ENCODE results near the gene ARHGEF10L. TPM values are rescaled to one million over a fixed set of nuclear protein-coding genes. Genes with fewer than 3 reads are reported as not detected.
"Not testable (repeated sequence)": the region's sequence is repeated elsewhere in the genome, so short reads cannot be mapped to it uniquely, and the experiment has no call there.

The ARHGEF10L gene
- polyA plus RNA-seq, 1 donor, result 85.1 TPM

DNA sequence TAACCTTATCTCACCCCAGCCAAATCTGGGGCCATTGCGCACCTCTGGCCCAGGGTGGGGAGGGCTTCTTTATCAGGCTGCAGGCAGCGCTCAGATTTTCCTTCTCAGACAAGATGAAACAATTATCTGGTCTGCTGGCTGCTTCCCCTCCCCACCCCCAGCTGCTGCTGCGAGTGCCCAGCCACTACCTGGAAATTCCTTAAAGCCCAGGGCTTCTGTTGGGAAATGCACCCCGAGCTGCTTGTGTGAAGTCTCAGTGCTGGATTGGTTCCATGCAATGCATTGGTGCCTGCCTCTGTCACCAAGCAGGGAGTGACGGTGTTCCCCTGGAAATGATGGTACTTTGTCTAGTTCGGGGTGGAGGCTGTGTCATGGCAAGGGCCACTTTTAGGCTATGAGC, 197.1 kb downstream of the ARHGEF10L start:
- Histone ChIP-seq H3K9me3 (ENCODE audit: control insufficient read depth, low read depth, low read length) (no peaks in the 10 kb centered on the region), H3K27me3 (ENCODE audit: control insufficient read depth, insufficient read depth, low read length) (peaks cover 12% of the 10 kb centered on the region), H3K27ac (ENCODE audit: low read length) (no peak overlapping the region), H3K4me3 (ENCODE audit: low read length) (no peak overlapping the region), H3K4me1 (ENCODE audit: control insufficient read depth, insufficient read depth, low read length) (no peaks in the 10 kb centered on the region), H3K36me3 (ENCODE audit: control insufficient read depth, insufficient read depth, low read length) (no peaks in the 10 kb centered on the region)
- no CpG with 5 or more reads among the region's 6 CpGs for WGBS (ENCODE audit: insufficient coverage, low lambda C conversion rate)
- no peak for DNase-seq

DNA sequence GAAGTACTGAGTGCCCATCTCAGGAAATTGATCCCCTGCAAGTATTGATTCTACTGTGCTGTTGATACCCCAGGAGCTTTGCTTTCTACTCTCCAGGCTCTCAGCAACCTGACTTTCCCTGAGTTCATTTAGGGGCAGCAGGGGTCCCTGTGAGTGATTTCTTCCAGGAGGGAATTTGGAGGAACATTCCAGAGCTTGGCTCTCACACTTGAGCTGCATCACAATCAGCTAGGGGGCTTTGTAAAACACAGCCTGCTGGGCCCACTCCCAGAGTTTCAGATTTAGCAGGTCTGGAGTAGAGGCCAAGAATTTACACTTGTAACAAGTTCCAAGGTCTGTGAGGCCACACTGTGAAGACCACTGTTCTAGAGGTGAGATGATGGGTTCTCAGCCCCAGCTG, 199.6 kb downstream of the ARHGEF10L start:
- peaks cover 14% of the 10 kb centered on the region for H3K27me3 ChIP-seq (ENCODE audit: control insufficient read depth, insufficient read depth, low read length)
- DNase-seq, result no peak

DNA sequence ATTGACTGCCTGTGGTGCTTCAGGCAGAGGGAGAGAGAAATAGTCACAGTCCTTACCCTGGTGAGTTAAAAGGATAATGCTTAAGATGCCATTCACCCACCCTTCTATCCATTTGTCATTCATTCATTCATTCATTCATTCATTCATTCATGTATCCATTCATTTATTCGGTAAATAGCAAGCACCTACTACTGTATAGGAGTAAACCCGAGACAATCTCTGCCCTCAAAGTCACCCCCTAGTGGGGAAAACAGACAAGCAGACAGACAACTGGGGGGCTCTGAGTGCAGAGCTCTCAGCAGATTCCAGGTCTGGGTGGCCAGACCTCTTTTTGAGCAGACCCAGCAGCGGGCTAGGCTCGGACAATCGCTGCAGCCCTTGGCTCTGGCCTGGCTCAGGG, 201.6 kb downstream of the ARHGEF10L start:
- H3K27ac ChIP-seq (ENCODE audit: low read length), result no peak overlapping the region
- H3K27me3 ChIP-seq (ENCODE audit: control insufficient read depth, insufficient read depth, low read length), result peaks cover 14% of the 10 kb centered on the region
- no peaks in the 10 kb centered on the region for H3K4me1 ChIP-seq (ENCODE audit: control insufficient read depth, insufficient read depth, low read length)
- no peak for DNase-seq
- H3K9me3 ChIP-seq (ENCODE audit: control insufficient read depth, low read depth, low read length), result no peaks in the 10 kb centered on the region
- no peak overlapping the region for H3K4me3 ChIP-seq (ENCODE audit: low read length)
- no peaks in the 10 kb centered on the region for H3K36me3 ChIP-seq (ENCODE audit: control insufficient read depth, insufficient read depth, low read length)
- 80% methylated on average over 1 of the region's 5 CpGs for WGBS (ENCODE audit: insufficient coverage, low lambda C conversion rate)

More for the DNA sequence above, 199.6 kb downstream of the ARHGEF10L start:
- H3K27ac ChIP-seq (ENCODE audit: low read length), result no peak overlapping the region
- no peaks in the 10 kb centered on the region for H3K36me3 ChIP-seq (ENCODE audit: control insufficient read depth, insufficient read depth, low read length)
- no peak overlapping the region for H3K4me3 ChIP-seq (ENCODE audit: low read length)
- H3K9me3 ChIP-seq (ENCODE audit: control insufficient read depth, low read depth, low read length), result no peaks in the 10 kb centered on the region
- no peaks in the 10 kb centered on the region for H3K4me1 ChIP-seq (ENCODE audit: control insufficient read depth, insufficient read depth, low read length)

DNA sequence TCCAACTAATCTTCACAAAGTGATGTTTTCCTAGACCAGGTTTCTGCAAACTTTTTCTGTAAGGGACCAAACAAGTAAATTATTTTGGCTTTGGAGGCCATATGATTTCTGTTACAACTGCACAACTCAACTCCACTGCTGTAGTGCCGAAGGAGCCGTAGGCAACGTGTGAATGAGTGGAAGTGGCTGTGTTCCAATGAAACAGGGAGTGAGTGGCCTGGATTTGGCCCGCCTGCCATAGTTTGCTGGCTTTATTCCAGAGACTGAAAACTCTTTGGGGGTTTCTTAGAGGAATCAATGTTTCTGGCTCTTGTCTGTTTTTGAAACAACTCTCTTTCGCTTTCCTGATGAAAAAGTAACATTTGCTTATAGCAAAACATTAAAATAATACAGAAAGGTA, 203.1 kb downstream of the ARHGEF10L start:
- WGBS (ENCODE audit: insufficient coverage, low lambda C conversion rate), result 86% methylated on average over 1 of the region's 5 CpGs
- no peaks in the 10 kb centered on the region for H3K9me3 ChIP-seq (ENCODE audit: control insufficient read depth, low read depth, low read length)
- no peaks in the 10 kb centered on the region for H3K4me1 ChIP-seq (ENCODE audit: control insufficient read depth, insufficient read depth, low read length)
- no peak overlapping the region for H3K4me3 ChIP-seq (ENCODE audit: low read length)
- H3K27me3 ChIP-seq (ENCODE audit: control insufficient read depth, insufficient read depth, low read length), result peaks cover 6% of the 10 kb centered on the region
- no peak overlapping the region for H3K27ac ChIP-seq (ENCODE audit: low read length)
- no peak for DNase-seq
- H3K36me3 ChIP-seq (ENCODE audit: control insufficient read depth, insufficient read depth, low read length), result no peaks in the 10 kb centered on the region

DNA sequence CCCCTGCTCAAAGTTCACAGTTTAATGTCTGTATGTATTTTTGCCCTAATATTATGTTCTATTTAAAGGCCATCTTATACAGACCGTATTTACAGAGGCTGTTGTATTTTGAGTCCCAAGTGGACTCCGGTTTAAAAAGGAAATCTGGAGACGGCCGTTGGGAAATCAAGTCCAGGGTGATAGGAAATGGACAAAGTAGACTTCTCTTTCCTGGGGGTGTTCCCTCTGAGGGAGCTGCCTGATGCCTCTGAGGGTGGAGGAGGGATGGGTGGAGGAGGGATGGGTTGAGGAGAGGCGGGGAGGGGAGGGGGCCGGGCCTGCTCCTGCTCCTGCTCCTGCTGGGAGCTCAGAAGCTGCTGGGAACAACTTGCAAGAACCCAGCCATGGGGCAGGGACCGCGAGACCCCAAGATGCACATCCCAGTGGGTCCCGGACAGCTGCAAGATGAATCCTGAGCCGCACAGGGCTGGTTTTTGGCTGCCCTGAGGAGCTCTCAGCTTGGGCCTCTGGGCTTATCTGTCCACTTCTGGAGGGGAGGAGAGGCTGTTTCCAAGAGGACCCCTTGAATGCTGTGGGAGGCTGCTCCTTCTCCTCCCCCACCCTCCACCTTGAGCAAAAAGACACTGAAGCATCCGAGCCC, 203.6 kb downstream of the ARHGEF10L start:
- DNase-seq, result no peak
- Histone ChIP-seq H3K27ac (ENCODE audit: low read length) (no peak overlapping the region), H3K36me3 (ENCODE audit: control insufficient read depth, insufficient read depth, low read length) (no peaks in the 10 kb centered on the region), H3K9me3 (ENCODE audit: control insufficient read depth, low read depth, low read length) (no peaks in the 10 kb centered on the region), H3K27me3 (ENCODE audit: control insufficient read depth, insufficient read depth, low read length) (peaks cover 6% of the 10 kb centered on the region), H3K4me1 (ENCODE audit: control insufficient read depth, insufficient read depth, low read length) (no peaks in the 10 kb centered on the region), H3K4me3 (ENCODE audit: low read length) (no peak overlapping the region)
- 70% methylated on average over 3 of the region's 11 CpGs for WGBS (ENCODE audit: insufficient coverage, low lambda C conversion rate)

DNA sequence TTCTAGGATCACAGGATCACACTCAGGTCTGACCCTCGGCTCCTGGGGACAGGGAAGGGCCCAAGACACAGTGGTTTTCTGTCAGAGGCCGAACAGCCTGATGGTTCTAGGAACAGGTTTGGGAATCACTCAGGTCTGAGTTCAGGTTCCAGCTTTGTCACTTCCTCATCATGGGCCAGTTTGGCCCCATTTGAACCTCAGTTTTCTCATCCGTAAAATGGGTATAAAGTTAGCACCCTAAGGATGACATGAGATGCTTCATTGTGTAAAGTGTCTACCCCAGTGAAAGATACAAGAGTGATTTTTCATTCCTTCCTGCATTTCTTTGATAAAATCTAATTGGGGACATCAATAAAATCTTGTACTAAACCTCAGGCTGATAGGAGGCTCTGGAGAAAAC, 204.4 kb downstream of the ARHGEF10L start:
- DNase-seq, result no peak
- Histone ChIP-seq H3K4me3 (ENCODE audit: low read length) (no peak overlapping the region), H3K27ac (ENCODE audit: low read length) (no peak overlapping the region), H3K27me3 (ENCODE audit: control insufficient read depth, insufficient read depth, low read length) (peaks cover 6% of the 10 kb centered on the region), H3K36me3 (ENCODE audit: control insufficient read depth, insufficient read depth, low read length) (no peaks in the 10 kb centered on the region), H3K4me1 (ENCODE audit: control insufficient read depth, insufficient read depth, low read length) (no peaks in the 10 kb centered on the region), H3K9me3 (ENCODE audit: control insufficient read depth, low read depth, low read length) (no peaks in the 10 kb centered on the region)
- WGBS (ENCODE audit: insufficient coverage, low lambda C conversion rate), result no CpG with 5 or more reads among the region's 3 CpGs

DNA sequence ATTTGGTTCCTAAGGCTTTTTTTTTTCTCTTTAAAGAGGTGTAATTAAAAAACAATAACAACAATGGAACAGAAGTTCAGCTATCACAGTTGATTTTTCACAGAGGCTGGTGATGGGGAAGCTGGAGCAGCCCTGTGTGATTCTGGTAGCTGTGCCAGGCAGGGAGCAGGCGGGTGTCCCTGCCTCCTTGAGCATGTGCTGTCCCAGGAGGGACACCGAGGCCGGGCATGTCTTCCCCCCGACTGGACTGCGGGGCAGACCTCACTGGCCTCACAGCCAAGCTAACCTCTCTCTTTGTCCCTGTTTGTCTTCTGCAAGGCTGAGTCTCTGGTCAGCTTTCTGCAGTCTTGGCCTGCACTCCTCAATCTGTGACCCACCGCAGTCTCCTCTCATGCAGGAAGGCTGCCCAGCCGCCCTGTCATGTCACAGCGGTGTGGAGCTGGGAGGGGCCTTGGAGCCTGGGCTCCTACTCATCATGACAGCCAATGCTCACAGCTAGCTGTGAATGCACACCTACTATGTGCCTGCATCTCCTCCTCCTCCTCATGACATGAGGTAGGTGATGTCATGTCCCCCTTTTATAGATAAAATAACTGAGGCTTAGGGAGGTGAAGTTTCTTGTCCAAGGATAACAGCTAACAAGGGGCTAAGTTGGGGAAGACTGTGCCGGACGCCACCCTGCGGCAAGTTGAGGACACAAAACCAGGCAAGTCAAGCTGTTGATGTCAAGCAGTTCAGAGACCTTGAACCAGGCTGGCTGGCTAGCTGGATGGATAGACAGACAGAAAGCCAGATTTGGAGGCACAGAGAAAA, 205.4 kb downstream of the ARHGEF10L start:
- Histone ChIP-seq H3K27me3 (ENCODE audit: control insufficient read depth, insufficient read depth, low read length) (peaks cover 6% of the 10 kb centered on the region), H3K27ac (ENCODE audit: low read length) (no peak overlapping the region), H3K4me1 (ENCODE audit: control insufficient read depth, insufficient read depth, low read length) (no peaks in the 10 kb centered on the region), H3K36me3 (ENCODE audit: control insufficient read depth, insufficient read depth, low read length) (no peaks in the 10 kb centered on the region), H3K4me3 (ENCODE audit: low read length) (no peak overlapping the region), H3K9me3 (ENCODE audit: control insufficient read depth, low read depth, low read length) (no peaks in the 10 kb centered on the region)
- no CpG with 5 or more reads among the region's 11 CpGs for WGBS (ENCODE audit: insufficient coverage, low lambda C conversion rate)
- no peak for DNase-seq

DNA sequence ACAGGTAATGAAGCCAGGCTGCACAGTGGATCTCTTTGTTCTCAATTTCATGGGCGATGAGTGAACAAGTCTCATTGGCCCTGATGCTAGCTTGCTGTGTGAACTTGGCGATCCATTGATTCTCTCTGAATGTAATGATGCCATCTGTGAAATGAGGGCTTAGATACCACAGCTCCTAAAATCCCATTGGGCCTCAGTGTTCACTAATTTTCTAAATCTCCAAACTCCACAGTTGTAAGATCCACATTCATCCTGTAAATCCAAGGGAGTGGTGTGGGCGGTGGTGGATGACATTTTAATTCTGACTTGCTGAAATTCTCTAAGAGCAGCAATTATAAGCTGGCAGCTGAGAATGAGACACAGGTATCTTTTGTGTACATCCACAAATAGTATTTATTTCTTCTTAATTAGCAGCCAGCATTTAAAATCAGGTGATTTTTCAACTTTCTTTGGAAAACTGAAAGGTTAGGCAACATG, 206.0 kb downstream of the ARHGEF10L start:
- Histone ChIP-seq H3K27ac (ENCODE audit: low read length) (no peak overlapping the region), H3K9me3 (ENCODE audit: control insufficient read depth, low read depth, low read length) (no peaks in the 10 kb centered on the region), H3K36me3 (ENCODE audit: control insufficient read depth, insufficient read depth, low read length) (no peaks in the 10 kb centered on the region), H3K4me1 (ENCODE audit: control insufficient read depth, insufficient read depth, low read length) (no peaks in the 10 kb centered on the region), H3K27me3 (ENCODE audit: control insufficient read depth, insufficient read depth, low read length) (peaks cover 6% of the 10 kb centered on the region), H3K4me3 (ENCODE audit: low read length) (no peak overlapping the region)
- WGBS (ENCODE audit: insufficient coverage, low lambda C conversion rate), result no CpG with 5 or more reads among the region's 3 CpGs
- no peak for DNase-seq

DNA sequence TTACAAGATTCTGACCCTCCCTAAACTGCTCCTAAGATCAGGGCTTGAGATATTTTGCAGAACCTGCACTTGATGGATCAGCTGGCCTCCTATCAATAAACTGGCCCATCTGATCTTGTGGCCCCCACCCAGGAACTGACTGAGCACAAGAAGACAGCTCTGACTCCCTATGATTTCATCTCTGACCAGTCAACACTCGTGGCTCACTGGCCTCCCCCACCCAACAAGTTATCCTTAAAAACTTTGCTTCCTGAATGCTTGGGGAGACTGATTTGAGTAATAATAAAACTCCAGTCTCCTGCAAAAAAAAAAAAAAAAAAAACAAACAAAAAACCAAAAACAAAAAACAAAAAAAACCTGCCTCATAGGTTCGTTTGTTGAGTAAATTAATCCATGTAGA, 206.8 kb downstream of the ARHGEF10L start:
- H3K9me3 ChIP-seq (ENCODE audit: control insufficient read depth, low read depth, low read length); H3K27me3 ChIP-seq (ENCODE audit: control insufficient read depth, insufficient read depth, low read length); H3K27ac ChIP-seq (ENCODE audit: low read length); DNase-seq; H3K36me3 ChIP-seq (ENCODE audit: control insufficient read depth, insufficient read depth, low read length); H3K4me1 ChIP-seq (ENCODE audit: control insufficient read depth, insufficient read depth, low read length); H3K4me3 ChIP-seq (ENCODE audit: low read length): not testable (repeated sequence)
- WGBS (ENCODE audit: insufficient coverage, low lambda C conversion rate), result no CpG with 5 or more reads among the region's 2 CpGs

DNA sequence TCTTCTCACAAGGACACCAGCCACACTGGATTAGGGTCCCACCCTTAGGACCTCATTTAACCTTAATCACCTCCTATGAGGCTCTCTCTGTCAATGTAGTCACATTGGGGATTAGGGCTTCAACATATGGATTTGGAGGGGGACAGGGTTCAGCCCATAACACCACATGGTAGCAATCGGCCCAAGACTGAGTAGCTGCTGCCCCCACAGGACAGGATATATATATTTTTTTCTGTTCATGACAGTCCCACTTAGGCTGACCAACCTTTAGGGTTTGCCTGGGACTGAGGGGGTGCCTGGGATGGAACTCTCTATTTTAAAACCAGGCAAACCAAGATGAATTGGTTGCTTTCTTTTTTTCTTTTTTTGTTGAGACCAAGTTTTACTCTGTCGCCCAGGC, 207.4 kb downstream of the ARHGEF10L start:
- DNase-seq, result no peak
- H3K4me3 ChIP-seq (ENCODE audit: low read length), result no peak overlapping the region
- H3K36me3 ChIP-seq (ENCODE audit: control insufficient read depth, insufficient read depth, low read length), result no peaks in the 10 kb centered on the region
- H3K27ac ChIP-seq (ENCODE audit: low read length), result no peak overlapping the region
- peaks cover 2% of the 10 kb centered on the region for H3K27me3 ChIP-seq (ENCODE audit: control insufficient read depth, insufficient read depth, low read length)
- H3K4me1 ChIP-seq (ENCODE audit: control insufficient read depth, insufficient read depth, low read length), result no peaks in the 10 kb centered on the region
- H3K9me3 ChIP-seq (ENCODE audit: control insufficient read depth, low read depth, low read length), result no peaks in the 10 kb centered on the region
- WGBS (ENCODE audit: insufficient coverage, low lambda C conversion rate), result no CpG with 5 or more reads among the region's 2 CpGs
